Keratinocyte (primary cell): Measurements from ENCODE around the gene SURF6. TPM values are rescaled to one million over a fixed set of nuclear protein-coding genes. Genes with fewer than 3 reads are reported as not detected.

Experiments
- DNase-seq: peaks from one replicate; pipeline ENCODE4 v3.0.0-alpha.2; 2011; ENCODE audit warnings: low read depth, missing footprints, low spot score
- FAIRE-seq: peaks from 2 replicates; lab custom pipeline; 2011; peaks lifted over from hg19 to GRCh38; lab: Jason Lieb, UNC
- H2AFZ ChIP-seq: 2 replicates; pipeline ENCODE4 v1.6.0; 2012; ENCODE audit warnings: low read length, control low read depth, inconsistent platforms; ENCODE audit not compliant: control insufficient read depth
- H3K27ac ChIP-seq: 2 replicates; pipeline ENCODE4 v1.5.1; 2011; ENCODE audit warnings: low read length; ENCODE audit not compliant: control insufficient read depth, insufficient read depth
- H3K27me3 ChIP-seq: 3 replicates; pipeline ENCODE4 v1.6.0; 2011; ENCODE audit warnings: low read length; ENCODE audit not compliant: control insufficient read depth, insufficient read depth; ENCODE audit errors: extremely low read depth
- H3K36me3 ChIP-seq, 2 experiments: 2 replicates in 1 of 2; 3 replicates in 1 of 2; pipeline ENCODE4 v1.5.1; 2011; ENCODE audit warnings: low read length in 2 of 2, mild to moderate bottlenecking in 1 of 2; ENCODE audit not compliant: control insufficient read depth in 2 of 2, insufficient read depth in 2 of 2; ENCODE audit errors: extremely low read depth in 1 of 2
- H3K4me1 ChIP-seq: 3 replicates; pipeline ENCODE4 v1.5.1; 2011; ENCODE audit warnings: low read length; ENCODE audit not compliant: control insufficient read depth, insufficient read depth; ENCODE audit errors: extremely low read depth
- H3K4me2 ChIP-seq: 3 replicates; pipeline ENCODE4 v1.6.0; 2011; ENCODE audit warnings: low read depth, low read length; ENCODE audit not compliant: control insufficient read depth, insufficient read depth; ENCODE audit errors: extremely low read depth
- H3K4me3 ChIP-seq, 3 experiments: fragments of 200-600 bp in 1 of 3; sonication (generic) in 1 of 3; 2 replicates in 2 of 3; 3 replicates in 1 of 3; pipeline ENCODE4 v1.5.1; 2011 to 2016; ENCODE audit warnings: low read length in 3 of 3, mild to moderate bottlenecking in 3 of 3, control low read depth in 2 of 3, inconsistent platforms in 1 of 3, low read depth in 1 of 3, mixed read lengths in 1 of 3, mixed run types in 1 of 3, moderate library complexity in 1 of 3; ENCODE audit not compliant: control insufficient read depth in 2 of 3, insufficient read depth in 2 of 3; ENCODE audit errors: extremely low read depth in 1 of 3
- H3K79me2 ChIP-seq: 2 replicates; pipeline ENCODE4 v1.6.0; 2012; ENCODE audit warnings: low read length; ENCODE audit not compliant: control insufficient read depth, insufficient read depth
- H3K9ac ChIP-seq: 3 replicates; pipeline ENCODE4 v1.6.0; 2011; ENCODE audit warnings: low read length; ENCODE audit not compliant: control insufficient read depth, insufficient read depth; ENCODE audit errors: extremely low read depth
- H3K9me1 ChIP-seq: 3 replicates; pipeline ENCODE4 v1.6.0; 2011; ENCODE audit warnings: low read length; ENCODE audit not compliant: control insufficient read depth, insufficient read depth; ENCODE audit errors: extremely low read depth
- H3K9me3 ChIP-seq: 2 replicates; pipeline ENCODE4 v1.5.1; 2012; ENCODE audit warnings: low read depth, low read length; ENCODE audit not compliant: control insufficient read depth
- H4K20me1 ChIP-seq: 3 replicates; pipeline ENCODE4 v1.6.0; 2011; ENCODE audit warnings: low read length; ENCODE audit not compliant: control insufficient read depth, insufficient read depth; ENCODE audit errors: extremely low read depth
- EZH2 ChIP-seq: IDR thresholded peaks from one replicate; pipeline ENCODE4 v1.6.1; 2012; ENCODE audit warnings: inconsistent platforms, mild to moderate bottlenecking, low read length, moderate library complexity
- dilution Hi-C: fragments of 300-500 bp; cut with MboI; formaldehyde crosslinking; loops from one replicate; pipeline ENCODE4 v1.7.0; 2020; ENCODE audit warnings: low sequenced_read_pairs; ENCODE audit not compliant: extremely low pct_ligation_motif_present
- polyA plus RNA-seq, 5 experiments: library from polyadenylated mRNA; depleted of rRNA in 3 of 5; stranded (reverse) in 3 of 5; stranded (forward) in 1 of 5; unstranded in 1 of 5; fragments of >200 nt; gene quantifications; 1 replicate in 1 of 5; 2 replicates in 3 of 5; 3 replicates in 1 of 5; pipeline versions ENCODE4 v1.2.1 to v1.2.3, GENCODE V29; 2011 to 2012; ENCODE audit warnings: missing spikeins in 2 of 5, low read depth in 1 of 5, low replicate concordance in 1 of 5
- TF ChIP-seq, protein P1 (sequence below), 3 experiments: IDR thresholded peaks in 1 of 3; conservative IDR thresholded peaks in 1 of 3; optimal IDR thresholded peaks in 1 of 3; 2 replicates in 2 of 3; 3 replicates in 1 of 3; pipeline versions ENCODE3 to v1.5.1; 2011; ENCODE audit warnings: low read length in 3 of 3, mild to moderate bottlenecking in 3 of 3, moderate library complexity in 2 of 3, control low read depth in 1 of 3, inconsistent platforms in 1 of 3; ENCODE audit not compliant: insufficient read depth in 2 of 3; ENCODE audit errors: extremely low read depth in 1 of 3

The SURF6 gene
- polyA plus RNA-seq, 1 donor (not counting 4 experiments of a cell fraction or from before 2014, with no cell fraction given), result 13.0 TPM

- Histone ChIP-seq H3K4me3 (no peak overlapping the region), H3K4me2 (peak overlapping the region; percentile 96), H4K20me1 (no peaks in the 10 kb centered on the region), H2AFZ (no peak overlapping the region), H3K4me1 (peaks cover 18% of the 10 kb centered on the region), H3K36me3 (peaks cover 24 to 31% of the 10 kb centered on the region in 2 experiments), H3K9me3 (no peaks in the 10 kb centered on the region), H3K79me2 (peaks cover 39% of the 10 kb centered on the region), H3K9me1 (no peaks in the 10 kb centered on the region), H3K27me3 (no peaks in the 10 kb centered on the region), H3K9ac (no peak overlapping the region), H3K27ac (peak overlapping the region; percentile 28)
- dilution Hi-C loops, result no loop called here
- TF ChIP-seq EZH2, result no peak
- DNase-seq (no peak), FAIRE-seq (no peak)
Measured at GRCh38 chr9:133334161-133334560, 1.8 kb downstream of the SURF6 start.

DNA sequence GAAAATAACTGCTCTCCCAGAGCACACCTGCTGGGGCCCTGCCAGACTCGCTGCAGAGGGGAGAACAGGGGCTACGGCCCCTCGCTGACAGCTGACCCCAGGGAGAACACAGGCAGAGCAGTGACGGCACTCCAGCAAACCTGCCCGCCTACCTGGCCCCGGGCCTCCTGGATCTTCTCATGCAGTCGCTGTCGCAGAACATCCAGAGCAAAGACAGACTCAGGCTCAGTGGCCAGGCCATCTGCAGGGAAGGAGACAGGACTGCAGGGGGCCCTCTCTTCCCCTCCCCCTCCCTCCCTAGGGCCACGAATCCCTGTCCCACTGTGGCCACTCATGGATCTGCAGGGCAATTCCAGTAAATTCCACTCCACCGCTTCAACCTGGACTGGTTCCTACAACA is 2.4 kb downstream of the SURF6 start:
- Histone ChIP-seq H3K4me3 (no peak overlapping the region), H3K27ac (no peak overlapping the region), H3K79me2 (peaks cover 39% of the 10 kb centered on the region), H3K27me3 (no peaks in the 10 kb centered on the region), H3K9ac (no peak overlapping the region), H3K4me2 (no peak overlapping the region), H3K4me1 (peaks cover 18% of the 10 kb centered on the region), H3K36me3 (peaks cover 24 to 31% of the 10 kb centered on the region in 2 experiments), H3K9me3 (no peaks in the 10 kb centered on the region), H3K9me1 (no peaks in the 10 kb centered on the region), H2AFZ (no peak overlapping the region), H4K20me1 (no peaks in the 10 kb centered on the region)
- TF ChIP-seq, protein P1, sequence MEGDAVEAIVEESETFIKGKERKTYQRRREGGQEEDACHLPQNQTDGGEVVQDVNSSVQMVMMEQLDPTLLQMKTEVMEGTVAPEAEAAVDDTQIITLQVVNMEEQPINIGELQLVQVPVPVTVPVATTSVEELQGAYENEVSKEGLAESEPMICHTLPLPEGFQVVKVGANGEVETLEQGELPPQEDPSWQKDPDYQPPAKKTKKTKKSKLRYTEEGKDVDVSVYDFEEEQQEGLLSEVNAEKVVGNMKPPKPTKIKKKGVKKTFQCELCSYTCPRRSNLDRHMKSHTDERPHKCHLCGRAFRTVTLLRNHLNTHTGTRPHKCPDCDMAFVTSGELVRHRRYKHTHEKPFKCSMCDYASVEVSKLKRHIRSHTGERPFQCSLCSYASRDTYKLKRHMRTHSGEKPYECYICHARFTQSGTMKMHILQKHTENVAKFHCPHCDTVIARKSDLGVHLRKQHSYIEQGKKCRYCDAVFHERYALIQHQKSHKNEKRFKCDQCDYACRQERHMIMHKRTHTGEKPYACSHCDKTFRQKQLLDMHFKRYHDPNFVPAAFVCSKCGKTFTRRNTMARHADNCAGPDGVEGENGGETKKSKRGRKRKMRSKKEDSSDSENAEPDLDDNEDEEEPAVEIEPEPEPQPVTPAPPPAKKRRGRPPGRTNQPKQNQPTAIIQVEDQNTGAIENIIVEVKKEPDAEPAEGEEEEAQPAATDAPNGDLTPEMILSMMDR (optimal IDR thresholded peaks at IDR 0.05 in 1 of 3, IDR thresholded peaks at IDR 0.05 in 1 of 3, conservative IDR thresholded peaks at IDR 0.05 in 1 of 3; ENCODE audit: extremely low read depth in 1 of 3, insufficient read depth in 2 of 3, low read length in 3 of 3), result peak in 2 of 3 experiments; percentile 10 to 24
- TF ChIP-seq EZH2, result no peak
- dilution Hi-C loops, result no loop called here
- DNase-seq (no peak), FAIRE-seq (no peak)

DNA sequence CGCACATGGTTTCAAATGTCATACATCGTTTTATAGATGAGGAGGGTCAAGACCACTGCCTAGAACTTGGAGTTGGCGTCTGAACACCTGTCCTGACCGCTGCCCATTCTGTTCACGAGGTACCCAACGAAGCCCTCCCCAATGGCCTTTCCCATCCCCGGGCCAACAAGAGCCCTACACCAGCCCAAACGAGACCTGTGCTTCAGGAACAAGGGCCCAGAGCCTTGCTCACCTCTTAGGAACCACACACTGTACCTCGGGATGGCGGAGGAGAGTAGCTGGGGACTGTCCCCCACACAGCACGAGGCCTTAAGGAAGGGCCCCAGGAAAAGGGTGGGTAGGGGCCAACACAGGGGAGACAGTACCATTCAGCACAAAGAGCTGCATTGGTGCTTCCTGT is 3.0 kb downstream of the SURF6 start:
- Histone ChIP-seq H3K36me3 (peaks cover 24 to 31% of the 10 kb centered on the region in 2 experiments), H3K9ac (no peak overlapping the region), H3K4me1 (peaks cover 18% of the 10 kb centered on the region), H3K4me3 (no peak overlapping the region), H4K20me1 (no peaks in the 10 kb centered on the region), H3K9me1 (no peaks in the 10 kb centered on the region), H2AFZ (no peak overlapping the region), H3K4me2 (no peak overlapping the region), H3K27me3 (no peaks in the 10 kb centered on the region), H3K79me2 (peaks cover 39% of the 10 kb centered on the region), H3K27ac (no peak overlapping the region), H3K9me3 (no peaks in the 10 kb centered on the region)
- dilution Hi-C loops, result no loop called here
- FAIRE-seq, result no peak
- TF ChIP-seq, protein P1 (optimal IDR thresholded peaks at IDR 0.05 in 1 of 3, IDR thresholded peaks at IDR 0.05 in 1 of 3, conservative IDR thresholded peaks at IDR 0.05 in 1 of 3; ENCODE audit: extremely low read depth in 1 of 3, insufficient read depth in 2 of 3, low read length in 3 of 3), result no peak
- no peak for TF ChIP-seq EZH2
- DNase-seq, result no peak
